ENCODE results near the gene NELL1.

Gene NELL1

DNA sequence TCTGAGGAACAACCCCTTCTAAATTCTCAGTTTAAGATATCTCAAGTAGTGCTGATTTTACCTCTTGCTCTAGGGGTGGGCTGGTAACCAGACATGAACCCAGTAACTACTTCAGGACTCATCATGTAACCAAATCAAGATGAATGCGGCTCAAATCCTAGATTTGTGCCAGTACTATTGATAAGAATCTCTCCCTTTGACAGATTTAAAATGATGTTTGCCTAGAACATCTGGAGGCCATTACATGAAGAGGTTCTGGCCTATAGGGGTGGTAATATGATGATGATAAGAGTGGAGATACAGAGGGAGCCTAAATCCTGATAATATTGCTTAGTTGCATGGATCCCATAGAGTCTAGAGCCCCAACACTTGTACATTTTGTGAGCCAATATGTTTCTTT lies 850.9 kb downstream of the NELL1 start:
- no peak for DNase-seq

DNA sequence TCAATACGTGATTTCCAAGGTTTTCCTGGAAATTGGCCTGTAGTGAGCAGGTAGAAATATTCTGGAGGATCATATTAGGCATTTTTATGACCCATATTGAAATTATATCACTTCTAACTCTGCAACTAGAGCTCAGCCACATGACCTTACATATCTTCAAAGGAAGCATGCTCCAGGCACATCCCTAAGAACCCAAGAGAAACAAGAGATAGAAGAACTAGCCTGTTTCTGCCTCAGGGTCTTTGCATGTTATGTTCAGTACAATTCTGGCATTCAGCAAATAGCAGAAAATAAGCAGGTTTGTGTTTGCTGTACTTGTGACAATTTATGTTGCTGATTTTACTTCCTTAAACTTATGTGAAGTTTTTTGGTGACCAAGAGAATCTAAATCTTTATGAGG lies 859.8 kb downstream of the NELL1 start:
- no peak for DNase-seq

- DNase-seq: peak; percentile 10
These were observed 864.9 kb downstream of the NELL1 start for GRCh38 chr11:21534288-21534687.

GRCh38 chr11:21537980-21538379 lies 868.6 kb downstream of the NELL1 start:
- DNase-seq: no peak

- DNase-seq: no peak
These were observed 871.9 kb downstream of the NELL1 start for GRCh38 chr11:21541187-21541751.

DNA sequence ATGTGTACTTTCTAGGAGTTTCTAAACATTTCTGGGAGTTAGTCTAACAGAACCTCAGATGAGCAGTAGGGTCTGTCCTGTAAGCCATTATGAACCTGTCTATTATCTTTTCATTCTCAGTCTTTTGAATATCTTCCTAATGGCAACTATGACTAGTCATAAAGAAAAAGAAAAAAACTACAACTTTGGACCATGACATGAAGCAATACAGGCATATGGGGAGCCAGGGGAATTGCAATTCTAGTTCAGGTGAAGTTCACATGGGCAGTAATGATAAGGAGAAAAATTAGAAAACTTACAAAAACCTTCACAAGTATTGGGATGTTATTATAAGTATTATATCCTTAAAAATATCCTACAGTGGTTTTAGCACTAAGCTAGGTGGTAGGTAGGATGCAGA lies 874.5 kb downstream of the NELL1 start:
- no peak for DNase-seq

GRCh38 chr11:21545699-21546098 lies 876.3 kb downstream of the NELL1 start:
- no peak for DNase-seq

GRCh38 chr11:21546703-21547102 lies 877.3 kb downstream of the NELL1 start:
- DNase-seq: no peak

DNA sequence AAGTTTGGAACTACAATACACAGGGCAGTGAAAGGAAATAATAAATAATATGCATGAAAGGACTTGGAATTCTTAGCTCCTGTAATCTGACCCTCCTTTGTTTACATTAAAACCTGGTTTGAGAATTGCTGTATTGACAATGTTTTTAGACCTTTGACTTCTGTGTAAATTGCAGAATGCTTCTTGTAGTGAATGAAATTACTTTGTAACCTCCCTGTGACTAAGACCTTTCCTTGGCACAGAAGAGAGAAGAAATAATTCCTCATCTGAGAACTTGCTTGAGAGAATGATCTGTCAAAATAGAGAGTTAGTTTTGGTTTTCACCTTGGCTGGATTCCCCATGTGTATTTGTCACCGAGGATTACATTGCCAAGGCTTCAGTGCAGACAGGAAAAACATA lies 883.5 kb downstream of the NELL1 start:
- DNase-seq: no peak

DNA sequence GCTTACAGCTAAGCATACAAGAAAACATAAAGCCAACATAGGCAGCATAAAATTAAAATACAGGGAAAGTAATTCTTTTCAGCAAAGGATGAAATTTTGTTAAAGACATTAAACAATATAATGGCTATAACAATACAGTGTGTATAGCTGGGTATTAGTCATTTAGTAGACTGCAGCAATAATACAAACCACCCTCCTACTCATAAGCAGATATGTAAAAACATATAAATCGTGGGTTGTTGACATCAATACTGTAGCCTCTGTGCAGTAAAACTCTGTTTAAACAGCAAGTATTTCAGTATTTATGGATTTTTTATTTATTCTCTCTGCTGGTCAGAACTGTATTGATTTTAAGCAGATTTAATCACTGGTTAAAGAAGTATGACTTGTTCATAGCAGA lies 884.4 kb downstream of the NELL1 start:
- no peak for DNase-seq

GRCh38 chr11:21554284-21554683 lies 884.9 kb downstream of the NELL1 start:
- DNase-seq: no peak

DNA sequence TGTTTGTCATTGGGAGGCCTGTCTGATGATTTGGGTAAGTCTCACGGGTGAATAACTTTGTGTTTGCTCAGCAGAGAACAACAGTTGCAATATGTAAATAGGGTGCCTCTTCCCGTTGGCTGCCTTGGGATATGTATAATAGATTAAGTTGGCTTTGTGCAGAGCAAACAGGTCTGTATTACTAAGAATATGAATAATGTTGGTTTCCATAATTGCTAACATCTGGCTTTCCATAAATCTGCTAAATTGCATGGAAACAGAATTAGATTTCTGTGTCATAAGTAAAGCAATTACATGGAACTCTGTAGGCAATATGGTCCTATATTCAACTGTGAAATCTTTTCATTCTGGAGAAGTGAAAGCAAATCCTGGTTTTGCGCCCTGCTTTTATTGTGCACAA lies 887.5 kb downstream of the NELL1 start:
- DNase-seq: no peak

- no peak for DNase-seq
These were observed 891.1 kb downstream of the NELL1 start for GRCh38 chr11:21560466-21560975.

GRCh38 chr11:21561581-21561980 lies 892.2 kb downstream of the NELL1 start:
- DNase-seq: no peak

GRCh38 chr11:21564095-21564494 lies 894.7 kb downstream of the NELL1 start:
- DNase-seq: no peak

DNA sequence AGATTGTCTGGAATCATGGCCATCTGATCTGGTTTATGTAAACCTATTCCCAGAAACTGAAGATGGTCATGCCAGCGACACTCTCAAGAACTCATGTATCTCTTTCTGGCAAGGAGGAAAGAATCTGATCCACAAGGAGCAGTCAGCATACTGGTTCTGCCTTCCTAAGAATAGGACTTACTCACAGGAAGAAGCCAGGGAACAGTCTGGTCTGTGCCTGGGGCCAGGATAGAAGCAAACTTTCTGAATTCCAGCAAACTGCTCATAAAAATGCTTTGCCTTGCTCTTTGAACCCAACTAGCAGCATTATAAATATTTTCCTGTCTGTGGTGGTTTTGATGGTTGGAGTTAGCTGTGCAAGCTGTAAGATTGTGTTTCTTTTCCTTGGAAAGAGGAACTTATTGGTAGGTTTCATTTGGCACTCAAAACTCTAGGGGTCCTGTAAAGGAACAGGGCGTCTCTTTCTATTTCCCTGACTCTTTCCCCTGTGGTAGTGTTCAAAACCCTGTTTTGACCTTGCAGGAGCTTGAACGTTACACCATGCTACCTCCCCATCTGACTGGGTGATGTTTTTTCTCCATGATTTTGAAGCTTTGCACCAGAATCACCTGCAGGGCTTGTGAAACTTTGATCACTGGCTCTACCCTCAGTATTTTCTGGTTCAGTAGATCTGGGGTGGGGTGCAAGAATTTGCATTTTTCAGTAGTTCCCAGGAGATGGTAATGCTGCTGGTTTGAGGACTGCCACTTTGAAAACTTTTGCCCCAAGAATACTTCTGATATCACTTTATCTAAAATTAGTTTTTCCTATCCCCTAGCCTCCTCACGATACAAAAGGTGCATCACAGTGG lies 895.7 kb downstream of the NELL1 start:
- DNase-seq: no peak

DNA sequence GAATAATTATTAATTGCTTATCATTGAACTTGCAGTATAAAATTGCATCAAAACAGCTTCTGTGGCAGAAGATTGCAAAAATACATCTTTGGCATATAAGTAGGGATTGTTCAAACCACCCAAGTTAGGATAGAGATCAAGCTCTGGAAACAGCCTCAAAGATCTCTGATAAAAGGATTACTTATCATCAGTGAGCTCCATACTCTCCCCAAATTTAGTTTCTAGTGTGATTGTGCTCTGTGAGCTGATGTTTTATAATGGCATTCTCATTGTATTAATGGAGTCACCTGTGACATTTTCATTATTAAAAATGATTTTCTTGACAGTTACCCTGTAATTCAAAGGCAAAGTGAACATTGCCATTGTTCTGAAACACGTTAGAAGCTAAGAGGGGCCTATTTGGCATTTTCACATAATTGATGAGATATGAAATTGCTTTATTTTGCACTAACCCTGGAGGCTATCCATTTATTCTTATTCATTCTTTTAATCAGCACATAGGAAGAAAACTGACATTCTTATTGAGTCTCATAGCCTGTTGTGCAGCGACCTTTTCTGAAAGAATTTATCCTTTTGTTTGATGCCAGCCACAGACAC lies 897.2 kb downstream of the NELL1 start:
- no peak for DNase-seq

DNA sequence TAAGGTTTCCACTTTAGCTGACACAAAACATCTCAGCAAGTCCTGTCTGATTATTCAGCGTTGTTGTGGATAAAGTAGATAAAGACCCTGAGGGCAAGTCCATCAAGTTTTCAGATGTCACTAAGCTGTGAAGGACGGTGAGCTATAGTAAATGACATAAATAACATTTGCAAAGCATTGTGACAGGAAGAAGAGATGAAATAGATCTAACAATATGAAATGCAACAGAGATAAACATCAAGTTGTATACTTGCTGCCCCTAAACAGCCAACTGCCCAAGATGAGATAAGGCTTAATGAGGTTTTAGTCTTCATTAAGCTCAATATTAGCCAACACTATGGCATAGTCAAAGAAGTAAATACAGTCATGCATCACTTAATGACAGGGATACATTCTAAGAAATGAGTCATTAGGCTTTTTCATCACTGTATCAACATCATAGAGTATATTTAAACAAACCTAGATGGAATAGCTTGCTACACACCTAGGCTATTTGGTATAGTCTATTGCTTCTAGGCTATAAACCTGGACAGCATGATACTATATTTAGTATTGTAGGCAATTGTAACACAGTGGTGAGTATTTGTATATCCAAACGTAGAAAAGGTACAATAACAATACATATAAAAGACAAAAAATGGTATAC lies 898.4 kb downstream of the NELL1 start:
- DNase-seq: no peak

- no peak for DNase-seq
These were observed 902.8 kb downstream of the NELL1 start for GRCh38 chr11:21572210-21572609.

- DNase-seq: no peak
These were observed 913.4 kb downstream of the NELL1 start for GRCh38 chr11:21582791-21583190.

DNA sequence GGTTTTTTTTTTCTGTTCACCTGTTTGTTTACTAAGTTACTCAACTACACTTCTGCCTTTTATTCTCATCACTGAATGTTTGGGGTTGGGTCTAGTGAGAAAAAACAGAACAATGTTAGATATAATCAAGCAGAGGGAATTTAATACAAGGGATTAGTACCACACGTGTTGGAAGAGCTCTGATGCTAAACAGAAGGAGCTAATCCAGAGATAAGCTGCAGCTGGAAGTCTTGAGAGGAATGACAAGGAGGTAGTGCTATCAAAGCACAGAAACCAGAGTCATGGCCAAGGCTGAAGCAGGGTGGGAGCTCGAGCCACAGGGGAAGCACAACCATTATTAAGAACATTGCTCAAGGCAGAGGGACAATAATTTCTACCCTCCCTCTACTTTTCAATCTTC lies 919.4 kb downstream of the NELL1 start:
- no peak for DNase-seq

- DNase-seq: no peak
These were observed 933.3 kb downstream of the NELL1 start for GRCh38 chr11:21602699-21603098.

DNA sequence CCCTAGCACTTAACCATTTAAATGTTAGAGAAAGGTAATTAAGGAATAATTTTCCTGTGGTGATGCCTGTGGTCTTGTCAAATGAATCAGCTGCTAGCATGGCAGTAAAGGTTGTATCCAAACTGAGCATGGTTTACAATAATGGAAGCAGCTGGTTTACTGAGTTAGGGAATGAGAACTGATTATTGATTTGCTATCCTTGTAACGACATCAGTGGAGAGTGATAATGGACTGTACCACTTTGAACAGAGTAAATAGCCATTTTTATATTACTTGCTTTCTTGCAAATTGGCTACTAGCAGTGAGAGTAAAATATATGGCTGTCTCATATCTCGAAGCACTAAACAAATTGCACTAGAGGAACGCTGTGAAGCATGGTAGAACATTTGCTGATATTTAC lies 934.5 kb downstream of the NELL1 start:
- no peak for DNase-seq

- DNase-seq: no peak
These were observed 935.2 kb downstream of the NELL1 start for GRCh38 chr11:21604564-21604963.
